IMR-90 (cell line): ENCODE results near the gene OR4F6. TPM values are rescaled to one million over a fixed set of nuclear protein-coding genes. Genes with fewer than 3 reads are reported as not detected.
"Not testable (repeated sequence)": the region's sequence is repeated elsewhere in the genome, so short reads cannot be mapped to it uniquely, and the experiment has no call there.

ENCODE experiments used
- ATAC-seq: fragments of 200-7000 bp; cut with Tn5 transposase; 2 replicates; pipeline ENCODE4 v1.9.1; 2020; ENCODE audit warnings: low read depth, mild to moderate bottlenecking, moderate library complexity
- BruUV-seq: library from RNA; stranded (reverse); fragments of 400-500 nt; replicated peaks from 2 replicates; lab custom pipeline; 2021; lab: Mats Ljungman, UMichigan
- CTCF ChIA-PET: fragments of 300-600 bp; formaldehyde crosslinking; extraction: SDS; loops from one replicate; lab custom pipeline; 2021; ENCODE audit warnings: antibody characterized with exemption; lab: Yijun Ruan, JAX
- POLR2A ChIA-PET: fragments of 300-600 bp; sonication (Branson Sonifier 250); formaldehyde crosslinking; loops from one replicate; lab custom pipeline; 2022; ENCODE audit warnings: antibody characterized with exemption; ENCODE audit not compliant: unreplicated experiment; lab: Charles Lee
- DNase-seq: peaks from one replicate; pipeline ENCODE4 v3.0.0; 2013
- H2AFZ ChIP-seq: replicated peaks from 2 replicates; pipeline ENCODE3; 2013; ENCODE audit warnings: low read length, mild to moderate bottlenecking; ENCODE audit not compliant: poor library complexity
- H2AK5ac ChIP-seq: 2 replicates; pipeline ENCODE4 v1.6.1; 2013; ENCODE audit warnings: low read depth, low read length, inconsistent platforms
- H2AK9ac ChIP-seq: replicated peaks from 2 replicates; pipeline ENCODE3; 2013; ENCODE audit warnings: mild to moderate bottlenecking, low read depth, low read length, moderate library complexity; ENCODE audit not compliant: poor library complexity
- H2BK120ac ChIP-seq: 2 replicates; pipeline ENCODE4 v1.6.1; 2013; ENCODE audit warnings: low read depth, low read length, inconsistent platforms
- H2BK15ac ChIP-seq: 3 replicates; pipeline ENCODE4 v1.6.1; 2013; ENCODE audit warnings: low read depth, low read length, inconsistent platforms
- H2BK20ac ChIP-seq: 2 replicates; pipeline ENCODE4 v1.6.1; 2013; ENCODE audit warnings: low read depth, mild to moderate bottlenecking, inconsistent platforms, low read length, moderate library complexity
- H2BK5ac ChIP-seq: 2 replicates; pipeline ENCODE4 v1.6.1; 2013; ENCODE audit warnings: mild to moderate bottlenecking, low read depth, low read length, inconsistent platforms; ENCODE audit not compliant: poor library complexity, severe bottlenecking
- H3K14ac ChIP-seq: replicated peaks from 2 replicates; pipeline ENCODE4 v1.6.1; 2013; ENCODE audit warnings: low read depth, low read length, inconsistent platforms
- H3K18ac ChIP-seq: 2 replicates; pipeline ENCODE4 v1.6.1; 2013; ENCODE audit warnings: low read depth, low read length, control low read depth
- H3K23ac ChIP-seq: 2 replicates; pipeline ENCODE4 v1.6.1; 2013; ENCODE audit warnings: low read depth, low read length, inconsistent platforms
- H3K27ac ChIP-seq: 2 replicates; pipeline ENCODE4 v1.5.1; 2013; ENCODE audit warnings: mild to moderate bottlenecking, control low read depth, low read length; ENCODE audit not compliant: insufficient read depth
- H3K27me3 ChIP-seq: 2 replicates; pipeline ENCODE4 v1.6.1; 2013; ENCODE audit warnings: low read length; ENCODE audit not compliant: control insufficient read depth, insufficient read depth
- H3K36me3 ChIP-seq: 2 replicates; pipeline ENCODE4 v1.6.1; 2013; ENCODE audit warnings: low read length, mixed read lengths; ENCODE audit not compliant: control insufficient read depth, insufficient read depth
- H3K4ac ChIP-seq: 2 replicates; pipeline ENCODE4 v1.6.1; 2013; ENCODE audit warnings: low read depth, low read length, inconsistent platforms
- H3K4me1 ChIP-seq: 2 replicates; pipeline ENCODE4 v1.6.1; 2013; ENCODE audit warnings: low read length, mixed read lengths; ENCODE audit not compliant: control insufficient read depth, insufficient read depth
- H3K4me2 ChIP-seq: 2 replicates; pipeline ENCODE4 v1.6.1; 2013; ENCODE audit warnings: low read depth, mild to moderate bottlenecking, control low read depth, low read length, moderate library complexity
- H3K4me3 ChIP-seq: 2 replicates; pipeline ENCODE4 v1.5.1; 2013; ENCODE audit warnings: low read depth, mild to moderate bottlenecking, control low read depth, low read length, moderate library complexity; ENCODE audit not compliant: insufficient read depth
- H3K56ac ChIP-seq: 2 replicates; pipeline ENCODE4 v1.6.1; 2013; ENCODE audit warnings: low read length, inconsistent platforms; ENCODE audit not compliant: insufficient read depth; ENCODE audit errors: extremely low read depth
- H3K79me1 ChIP-seq, 2 experiments: 2 replicates each; pipeline ENCODE4 v1.6.1; 2013; ENCODE audit warnings: low read length in 2 of 2, inconsistent platforms in 1 of 2, low read depth in 1 of 2
- H3K9ac ChIP-seq: 2 replicates; pipeline ENCODE4 v1.6.1; 2013; ENCODE audit warnings: low read depth, low read length, control low read depth
- H3K9me1 ChIP-seq: 2 replicates; pipeline ENCODE4 v1.6.1; 2013; ENCODE audit warnings: low read length, inconsistent platforms; ENCODE audit not compliant: insufficient read depth
- H3K9me3 ChIP-seq: 2 replicates; pipeline ENCODE4 v1.6.1; 2013; ENCODE audit warnings: low read length; ENCODE audit not compliant: control insufficient read depth, insufficient read depth
- H4K20me1 ChIP-seq: 2 replicates; pipeline ENCODE4 v1.6.1; 2013; ENCODE audit warnings: low read length, inconsistent platforms; ENCODE audit not compliant: insufficient read depth
- H4K5ac ChIP-seq: 2 replicates; pipeline ENCODE4 v1.6.1; 2013; ENCODE audit warnings: mild to moderate bottlenecking, low read depth, low read length, control low read depth
- H4K8ac ChIP-seq, 2 experiments: 2 replicates each; pipeline ENCODE4 v1.6.1; 2013; ENCODE audit warnings: low read depth in 2 of 2, low read length in 2 of 2, control low read depth in 1 of 2, inconsistent platforms in 1 of 2
- H4K91ac ChIP-seq: 2 replicates; pipeline ENCODE4 v1.6.1; 2013; ENCODE audit warnings: low read depth, low read length, inconsistent platforms; ENCODE audit not compliant: insufficient read depth
- WGBS, 2 experiments: methylation state at CpG; one replicate each; pipeline versions ENCODE4 v1.1.5 to v1.1.7; 2013; ENCODE audit warnings: missing lambda C conversion rate in 2 of 2; ENCODE audit not compliant: insufficient read length in 1 of 2; ENCODE audit errors: extremely low coverage in 2 of 2; 5-methylcytosine and 5-hydroxymethylcytosine counted together
- dilution Hi-C: fragments of 300-500 bp; cut with HindIII; formaldehyde crosslinking; loops from one replicate; pipeline ENCODE4 v1.14.3; 2018; ENCODE audit warnings: low sequenced_read_pairs; ENCODE audit not compliant: unreplicated experiment
- in situ Hi-C: fragments of 300-500 bp; cut with MboI; formaldehyde crosslinking; loops from 3 replicates; pipeline ENCODE4 v1.14.3; 2019; ENCODE audit warnings: low sequenced_read_pairs, inconsistent platforms, mixed read lengths
- intact Hi-C: fragments of 100-400 bp; cut with micrococcal nuclease; formaldehyde crosslinking; loops from 2 replicates; pipeline ENCODE4 v1.10.0; 2022
- polyA plus RNA-seq, 3 experiments: library from polyadenylated mRNA; depleted of rRNA; stranded (reverse); fragments of >200 nt; gene quantifications; 2 replicates each; pipeline ENCODE4 v1.2.3, GENCODE V29; 2012; ENCODE audit warnings: low replicate concordance in 1 of 3
- total RNA-seq: library from RNA; depleted of rRNA; stranded (reverse); fragments of >200 nt; gene quantifications from 2 replicates; pipeline ENCODE4 v1.2.3, GENCODE V29; 2012

OR4F6 gene
- total and polyA plus RNA-seq, 2 of the 4 experiments (the other 2 are of a cell fraction) = not detected

DNA sequence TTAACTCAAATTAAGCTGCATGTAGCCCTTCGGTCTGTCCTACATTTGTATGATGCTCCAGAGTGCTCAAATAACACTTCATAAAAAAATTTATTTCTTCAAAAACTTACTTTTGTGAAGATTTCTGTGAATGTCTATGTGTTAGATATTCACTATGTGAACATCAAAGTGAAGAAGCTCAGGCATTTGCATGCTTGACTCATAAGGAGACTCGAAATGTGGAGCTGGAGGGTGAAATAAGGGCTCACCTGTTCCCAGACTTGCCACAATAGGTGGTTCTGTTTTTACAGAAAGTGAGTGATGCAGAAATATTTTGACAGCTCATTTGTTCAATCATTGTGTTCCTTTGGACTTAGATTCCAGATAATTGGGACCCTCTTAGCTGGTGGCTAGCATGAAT lies 16.9 kb upstream of the OR4F6 start:
- H3K4ac ChIP-seq, H2AFZ ChIP-seq, H2AK5ac ChIP-seq, H3K9ac ChIP-seq, H3K4me2 ChIP-seq, DNase-seq, POLR2A ChIA-PET, H3K27ac ChIP-seq, H2BK5ac ChIP-seq, BruUV-seq, H3K4me3 ChIP-seq, H3K23ac ChIP-seq, H3K9me1 ChIP-seq, H3K27me3 ChIP-seq, ATAC-seq, H4K91ac ChIP-seq, H3K56ac ChIP-seq, H3K79me1 ChIP-seq, H3K36me3 ChIP-seq, H4K5ac ChIP-seq, H3K4me1 ChIP-seq, in situ Hi-C loops, H4K8ac ChIP-seq, H2BK120ac ChIP-seq, H2AK9ac ChIP-seq, H2BK20ac ChIP-seq, H3K9me3 ChIP-seq, dilution Hi-C loops, H3K14ac ChIP-seq, intact Hi-C loops, H3K18ac ChIP-seq, H4K20me1 ChIP-seq, CTCF ChIA-PET, H2BK15ac ChIP-seq: not testable (repeated sequence)
- WGBS, 2 experiments = no CpG with 5 or more reads among the region's 2 CpGs

DNA sequence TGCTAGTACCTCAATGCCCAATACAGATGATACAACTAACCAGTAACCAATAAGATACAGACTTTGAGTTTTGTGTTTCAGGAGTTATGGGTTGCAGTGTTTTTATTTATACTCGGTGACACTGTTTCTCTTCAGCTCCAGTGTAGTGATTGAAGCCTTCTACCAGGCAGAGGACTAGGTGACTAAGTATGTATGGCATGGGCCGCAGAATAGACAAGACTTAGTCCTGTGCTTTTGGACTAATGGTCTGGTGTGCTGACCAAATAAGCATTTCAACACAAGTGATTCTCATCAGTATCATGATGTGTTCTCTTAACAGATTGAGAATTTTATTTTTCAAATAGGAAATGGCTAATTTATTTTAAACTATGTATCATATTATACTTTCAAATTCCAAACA lies 15.3 kb upstream of the OR4F6 start:
- H3K79me1 ChIP-seq, in situ Hi-C loops, H3K9me3 ChIP-seq, intact Hi-C loops, H2AFZ ChIP-seq, H3K56ac ChIP-seq, H3K23ac ChIP-seq, H3K14ac ChIP-seq, H4K20me1 ChIP-seq, H3K9me1 ChIP-seq, H3K4me3 ChIP-seq, BruUV-seq, DNase-seq, H3K9ac ChIP-seq, H3K4me2 ChIP-seq, H3K27me3 ChIP-seq, dilution Hi-C loops, H3K27ac ChIP-seq, H3K4ac ChIP-seq, H3K4me1 ChIP-seq, H3K18ac ChIP-seq, H4K91ac ChIP-seq, H3K36me3 ChIP-seq, H2BK15ac ChIP-seq, H2AK9ac ChIP-seq, ATAC-seq, POLR2A ChIA-PET, H2BK20ac ChIP-seq, H2AK5ac ChIP-seq, H2BK5ac ChIP-seq, H2BK120ac ChIP-seq, H4K5ac ChIP-seq, H4K8ac ChIP-seq: not testable (repeated sequence)
- CTCF ChIA-PET = interaction anchor here (0.6 kb wide), 1 partner anchor 35 kb away, joined by 8 read pairs; no protein-coding TSS in a partner anchor
- 83% methylated on average over 1 of the region's 2 CpGs; no CpG with 5 or more reads in 1 of the 2 experiments for WGBS, 2 experiments
